GM23248 (cell line): Measurements from ENCODE around the gene CDC14A.

Experiments used
- EZH2 ChIP-seq: fragments of 200-600 bp; sonication (generic); IDR thresholded peaks from 2 replicates; pipeline ENCODE4 v1.6.1; 2018; ENCODE audit warnings: antibody characterized with exemption, mild to moderate bottlenecking; ENCODE audit not compliant: insufficient read depth, poor library complexity, severe bottlenecking
- EZH2phosphoT487 ChIP-seq: fragments of 200-600 bp; sonication (generic); IDR thresholded peaks from 2 replicates; pipeline ENCODE4 v1.6.1; 2018; ENCODE audit warnings: antibody characterized with exemption, moderate library complexity, mild to moderate bottlenecking, low read depth; ENCODE audit not compliant: insufficient read depth

GRCh38 chr1:100542285-100542684 is 190.0 kb downstream of the CDC14A start:
- TF ChIP-seq EZH2 (no peak), EZH2phosphoT487 (no peak)
